ENCODE data around the gene PACS2.

GRCh38 chr14:105324080-105324778, 9.7 kb downstream of the PACS2 start:
- TF ChIP-seq CTCF (IDR thresholded peaks at IDR 0.05) (no peak), POLR2AphosphoS5 (IDR thresholded peaks at IDR 0.05) (no peak), POLR2A (IDR thresholded peaks at IDR 0.05) (no peak)

Data from breast epithelium (tissue), 3 donors.